GM19351 (cell line): ENCODE measurements around the gene ANKFY1.
"Not testable (repeated sequence)": the region's sequence is repeated elsewhere in the genome, so short reads cannot be mapped to it uniquely, and the experiment has no call there.

ENCODE experiments used
- ATAC-seq: cut with Tn5 transposase; IDR thresholded peaks from one replicate; pipeline ENCODE4 v1.9.1; 2021; ENCODE audit warnings: mild to moderate bottlenecking, moderate library complexity; ENCODE audit not compliant: unreplicated experiment

Gene ANKFY1

GRCh38 chr17:4221163-4221562 is 42.6 kb downstream of the ANKFY1 start:
- no peak for ATAC-seq

GRCh38 chr17:4220655-4221054 is 43.1 kb downstream of the ANKFY1 start:
- no peak for ATAC-seq

- no peak for ATAC-seq
These were observed 44.5 kb downstream of the ANKFY1 start for GRCh38 chr17:4219241-4219640.

- no peak for ATAC-seq
These were observed 47.8 kb downstream of the ANKFY1 start for GRCh38 chr17:4215882-4216570.

GRCh38 chr17:4214157-4214556 is 49.6 kb downstream of the ANKFY1 start:
- ATAC-seq = no peak

GRCh38 chr17:4209611-4210010 is 54.2 kb downstream of the ANKFY1 start:
- ATAC-seq = no peak

- no peak for ATAC-seq
These were observed 55.5 kb downstream of the ANKFY1 start for GRCh38 chr17:4208238-4208637.

GRCh38 chr17:4206962-4207361 is 56.8 kb downstream of the ANKFY1 start:
- ATAC-seq = no peak

GRCh38 chr17:4205917-4206316 is 57.9 kb downstream of the ANKFY1 start:
- ATAC-seq = no peak

- no peak for ATAC-seq
These were observed 59.0 kb downstream of the ANKFY1 start for GRCh38 chr17:4204710-4205173.

- no peak for ATAC-seq
These were observed 59.6 kb downstream of the ANKFY1 start for GRCh38 chr17:4204190-4204589.

GRCh38 chr17:4201226-4201625 is 62.6 kb downstream of the ANKFY1 start:
- no peak for ATAC-seq

- no peak for ATAC-seq
These were observed 63.9 kb downstream of the ANKFY1 start for GRCh38 chr17:4199818-4200402.

GRCh38 chr17:4198995-4199394 is 64.8 kb downstream of the ANKFY1 start:
- ATAC-seq = no peak

GRCh38 chr17:4195306-4195705 is 68.5 kb downstream of the ANKFY1 start:
- ATAC-seq = no peak

GRCh38 chr17:4194796-4195195 is 69.0 kb downstream of the ANKFY1 start:
- ATAC-seq = no peak

GRCh38 chr17:4190791-4191190 is 73.0 kb downstream of the ANKFY1 start:
- not testable (repeated sequence) for ATAC-seq

GRCh38 chr17:4189280-4189679 is 74.5 kb downstream of the ANKFY1 start:
- no peak for ATAC-seq

GRCh38 chr17:4188076-4188475 is 75.7 kb downstream of the ANKFY1 start:
- no peak for ATAC-seq

- ATAC-seq = no peak
These were observed 76.7 kb downstream of the ANKFY1 start for GRCh38 chr17:4187076-4187475.

- no peak for ATAC-seq
These were observed 77.4 kb downstream of the ANKFY1 start for GRCh38 chr17:4186357-4186881.

- no peak for ATAC-seq
These were observed 78.1 kb downstream of the ANKFY1 start for GRCh38 chr17:4185656-4186055.
